ENCODE measurements around the gene DTWD2. TPM values are rescaled to one million over a fixed set of nuclear protein-coding genes. Genes with fewer than 3 reads are reported as not detected.
A peak's percentile ranks its signal among the peaks of the same experiment; 100 is the strongest.

DTWD2 gene
- total and polyA plus RNA-seq, 12 donors = 1.7 to 15.7 (median 12.8) TPM

DNA sequence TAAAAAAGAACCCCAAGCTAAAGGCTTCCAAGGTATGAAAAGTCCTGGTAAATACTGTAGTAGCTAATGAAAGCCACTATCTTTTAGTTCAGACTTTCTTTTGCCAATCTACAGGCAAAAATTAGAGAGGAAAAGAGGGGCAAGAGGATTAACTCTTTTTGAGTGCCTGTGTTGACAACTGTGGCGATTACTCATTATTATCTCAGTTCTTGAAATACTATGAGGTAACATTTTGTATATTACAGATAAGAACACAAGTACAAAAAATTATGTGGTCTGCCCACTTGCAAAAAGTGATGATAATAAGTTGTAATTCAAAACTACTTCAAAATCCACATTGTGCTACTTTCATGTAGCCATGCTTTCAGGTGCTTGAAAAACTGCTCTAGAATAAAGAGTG lies 144.0 kb downstream of the DTWD2 start:
- intact Hi-C loops (cut with DNase I) = loop anchor here in 1 of 10 donors (1.0 kb wide), 1 partner anchor 39 kb away; no protein-coding TSS in a partner anchor
- Histone ChIP-seq H3K4me1 (no peaks in the 10 kb centered on the region), H3K27me3 (no peaks in the 10 kb centered on the region), H3K36me3 (no peaks in the 10 kb centered on the region), H3K27ac (no peak overlapping the region), H3K4me3 (no peak overlapping the region), H3K9me3 (peaks cover 0 to 2% (median 0%) of the 10 kb centered on the region in 11 donors)
- WGBS, 2 donors = 33 to 44% methylated on average over 1 of the region's 1 CpG
- TF ChIP-seq, protein P1, sequence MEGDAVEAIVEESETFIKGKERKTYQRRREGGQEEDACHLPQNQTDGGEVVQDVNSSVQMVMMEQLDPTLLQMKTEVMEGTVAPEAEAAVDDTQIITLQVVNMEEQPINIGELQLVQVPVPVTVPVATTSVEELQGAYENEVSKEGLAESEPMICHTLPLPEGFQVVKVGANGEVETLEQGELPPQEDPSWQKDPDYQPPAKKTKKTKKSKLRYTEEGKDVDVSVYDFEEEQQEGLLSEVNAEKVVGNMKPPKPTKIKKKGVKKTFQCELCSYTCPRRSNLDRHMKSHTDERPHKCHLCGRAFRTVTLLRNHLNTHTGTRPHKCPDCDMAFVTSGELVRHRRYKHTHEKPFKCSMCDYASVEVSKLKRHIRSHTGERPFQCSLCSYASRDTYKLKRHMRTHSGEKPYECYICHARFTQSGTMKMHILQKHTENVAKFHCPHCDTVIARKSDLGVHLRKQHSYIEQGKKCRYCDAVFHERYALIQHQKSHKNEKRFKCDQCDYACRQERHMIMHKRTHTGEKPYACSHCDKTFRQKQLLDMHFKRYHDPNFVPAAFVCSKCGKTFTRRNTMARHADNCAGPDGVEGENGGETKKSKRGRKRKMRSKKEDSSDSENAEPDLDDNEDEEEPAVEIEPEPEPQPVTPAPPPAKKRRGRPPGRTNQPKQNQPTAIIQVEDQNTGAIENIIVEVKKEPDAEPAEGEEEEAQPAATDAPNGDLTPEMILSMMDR (IDR thresholded peaks at IDR 0.05) = no peak
- DNase-seq (no peak), ATAC-seq (no peak)

DNA sequence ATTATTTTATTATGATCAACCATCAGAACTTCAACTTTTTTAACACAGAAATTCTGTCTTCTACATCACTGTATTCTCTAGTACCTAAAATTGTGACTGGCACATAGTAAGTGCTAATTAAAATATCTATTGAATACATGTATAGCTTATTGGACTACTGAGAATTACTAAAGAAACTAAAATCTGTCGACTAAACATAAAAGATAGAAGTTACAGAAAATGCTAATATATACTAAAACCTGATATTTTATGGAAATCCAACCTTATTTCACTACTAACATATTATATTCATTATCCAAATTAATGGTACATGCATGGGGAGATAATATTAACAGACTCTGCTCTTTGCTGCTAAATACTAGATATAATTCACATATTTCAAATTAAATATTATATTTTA lies 153.6 kb downstream of the DTWD2 start:
- intact Hi-C loops (cut with DNase I) = no loop called here
- TF ChIP-seq, protein P1 (IDR thresholded peaks at IDR 0.05) = no peak
- Histone ChIP-seq H3K27ac (no peak overlapping the region), H3K36me3 (no peaks in the 10 kb centered on the region), H3K4me3 (no peak overlapping the region), H3K9me3 (no peaks in the 10 kb centered on the region), H3K27me3 (no peaks in the 10 kb centered on the region), H3K4me1 (no peaks in the 10 kb centered on the region)
- 85 to 91% methylated on average over 1 of the region's 1 CpG for WGBS, 2 donors
- ATAC-seq (no peak), DNase-seq (no peak)

DNA sequence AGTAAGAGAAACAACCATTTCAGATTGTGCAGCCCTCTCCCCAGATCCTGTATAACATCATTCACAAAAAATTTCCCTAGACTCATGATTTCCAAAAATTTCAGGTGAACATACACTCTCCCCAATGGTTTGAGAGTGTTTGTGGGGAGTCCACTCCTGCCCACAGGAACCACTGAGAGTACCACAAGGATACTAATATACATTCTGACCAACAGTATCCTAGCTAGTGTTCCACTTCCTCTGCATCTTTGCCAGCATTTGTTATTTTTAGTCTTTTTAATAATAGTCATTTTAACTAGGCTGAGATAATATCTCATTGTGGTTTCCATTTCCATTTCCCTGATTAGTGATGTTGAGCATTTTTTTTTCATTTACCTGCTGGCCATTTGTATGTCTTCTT lies 155.4 kb downstream of the DTWD2 start:
- Histone ChIP-seq H3K27me3 (no peaks in the 10 kb centered on the region), H3K4me3 (no peak overlapping the region), H3K4me1 (no peaks in the 10 kb centered on the region), H3K9me3 (no peaks in the 10 kb centered on the region), H3K27ac (no peak overlapping the region), H3K36me3 (no peaks in the 10 kb centered on the region)
- intact Hi-C loops (cut with DNase I) = no loop called here
- no peak for ATAC-seq
- TF ChIP-seq, protein P1 (IDR thresholded peaks at IDR 0.05) = no peak
- DNase-seq = no peak

DNA sequence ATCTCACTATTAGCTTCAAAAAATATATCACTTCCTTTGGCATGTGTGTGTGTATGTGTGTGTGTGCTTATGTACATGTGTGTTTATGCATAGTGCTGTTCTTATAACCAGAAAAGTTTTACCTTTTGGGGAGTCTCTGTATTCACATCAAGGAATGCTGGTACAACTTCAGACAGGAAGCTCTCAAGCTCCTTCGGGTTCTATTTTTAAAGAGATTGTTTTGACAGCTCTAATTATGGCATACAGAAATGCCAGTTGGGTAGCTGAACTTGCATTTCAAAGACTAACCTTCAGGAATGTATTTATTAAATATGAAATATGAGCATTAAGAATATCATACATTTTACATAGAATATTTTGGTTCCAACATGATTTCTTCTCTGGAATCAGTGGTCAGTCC lies 163.1 kb downstream of the DTWD2 start:
- WGBS, 2 donors = 15 to 26% methylated on average over 1 of the region's 1 CpG
- Histone ChIP-seq H3K4me1 (peaks cover 0 to 8% (median 0%) of the 10 kb centered on the region in 9 donors), H3K4me3 (no peak overlapping the region), H3K27me3 (no peaks in the 10 kb centered on the region), H3K9me3 (no peaks in the 10 kb centered on the region), H3K36me3 (no peaks in the 10 kb centered on the region), H3K27ac (peak overlapping the region in 4 of 10 donors; percentile 41 to 62 (median 48))
- peak in 5 of 8 donors; percentile 46 to 75 (median 65) for ATAC-seq
- TF ChIP-seq, protein P1 (IDR thresholded peaks at IDR 0.05) = no peak
- intact Hi-C loops (cut with DNase I) = no loop called here
- no peak for DNase-seq
